Measurements from ENCODE around the gene IPO4.

DNA sequence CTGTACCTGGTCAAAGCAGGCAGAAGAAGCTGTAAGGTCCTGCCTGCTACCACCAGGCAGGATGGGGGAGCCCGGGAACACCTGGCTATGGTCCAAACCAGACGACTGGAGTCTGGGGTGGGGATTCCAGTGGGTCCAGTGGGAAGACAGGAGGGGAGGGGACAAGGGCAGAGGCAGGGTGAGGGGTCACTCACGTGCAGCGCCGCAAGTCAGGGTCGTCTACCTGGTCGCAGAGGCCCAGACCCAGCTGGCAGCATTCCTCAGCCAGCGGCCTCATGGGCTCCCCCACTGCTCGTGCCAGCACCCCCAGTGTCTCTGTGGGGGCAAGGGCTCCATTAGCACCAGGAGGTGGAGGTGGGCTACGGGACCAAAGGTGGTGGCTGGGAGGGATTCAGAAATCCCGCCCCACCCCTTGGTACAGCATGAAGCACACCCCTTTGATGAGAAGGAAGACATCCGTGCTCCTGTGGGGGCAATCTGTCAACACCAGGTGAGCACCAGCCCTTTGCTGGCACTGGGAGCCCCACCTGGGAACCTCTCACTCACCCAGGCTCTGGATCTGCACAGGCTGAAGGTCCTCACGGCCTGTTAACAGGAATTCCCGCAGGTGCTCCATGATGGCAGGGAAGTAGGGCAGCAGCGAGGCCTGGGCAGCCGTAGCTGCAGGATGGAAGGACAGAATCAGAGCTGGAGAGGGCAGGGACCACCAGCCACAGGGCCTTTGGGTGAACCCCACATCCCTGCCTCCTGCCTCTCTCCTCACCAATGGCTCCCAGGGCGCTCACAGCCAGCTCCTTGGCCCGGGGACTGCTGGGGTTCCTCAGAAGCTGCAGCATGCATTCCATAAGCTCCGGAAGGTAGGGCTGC is 4.3 kb downstream of the IPO4 start:
- TF ChIP-seq, protein P1, sequence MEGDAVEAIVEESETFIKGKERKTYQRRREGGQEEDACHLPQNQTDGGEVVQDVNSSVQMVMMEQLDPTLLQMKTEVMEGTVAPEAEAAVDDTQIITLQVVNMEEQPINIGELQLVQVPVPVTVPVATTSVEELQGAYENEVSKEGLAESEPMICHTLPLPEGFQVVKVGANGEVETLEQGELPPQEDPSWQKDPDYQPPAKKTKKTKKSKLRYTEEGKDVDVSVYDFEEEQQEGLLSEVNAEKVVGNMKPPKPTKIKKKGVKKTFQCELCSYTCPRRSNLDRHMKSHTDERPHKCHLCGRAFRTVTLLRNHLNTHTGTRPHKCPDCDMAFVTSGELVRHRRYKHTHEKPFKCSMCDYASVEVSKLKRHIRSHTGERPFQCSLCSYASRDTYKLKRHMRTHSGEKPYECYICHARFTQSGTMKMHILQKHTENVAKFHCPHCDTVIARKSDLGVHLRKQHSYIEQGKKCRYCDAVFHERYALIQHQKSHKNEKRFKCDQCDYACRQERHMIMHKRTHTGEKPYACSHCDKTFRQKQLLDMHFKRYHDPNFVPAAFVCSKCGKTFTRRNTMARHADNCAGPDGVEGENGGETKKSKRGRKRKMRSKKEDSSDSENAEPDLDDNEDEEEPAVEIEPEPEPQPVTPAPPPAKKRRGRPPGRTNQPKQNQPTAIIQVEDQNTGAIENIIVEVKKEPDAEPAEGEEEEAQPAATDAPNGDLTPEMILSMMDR (optimal IDR thresholded peaks at IDR 0.05 in 1 of 3, IDR thresholded peaks at IDR 0.05 in 1 of 3, conservative IDR thresholded peaks at IDR 0.05 in 1 of 3; ENCODE audit: extremely low read depth in 1 of 3, insufficient read depth in 2 of 3, low read length in 3 of 3): no peak
- no peak for TF ChIP-seq EZH2 (IDR thresholded peaks at IDR 0.05; ENCODE audit: low read length)

Measured in keratinocyte (primary cell).